H9 (cell line): ENCODE measurements around the gene CACNB2. TPM values are rescaled to one million over a fixed set of nuclear protein-coding genes. Genes with fewer than 3 reads are reported as not detected.
"Not testable (repeated sequence)": the region's sequence is repeated elsewhere in the genome, so short reads cannot be mapped to it uniquely, and the experiment has no call there.

ENCODE experiments used
- DNase-seq: peaks from one replicate; pipeline ENCODE4 v3.0.0-alpha.2; 2017
- H2AFZ ChIP-seq: one replicate; pipeline ENCODE4 v1.6.1; 2013; ENCODE audit warnings: mild to moderate bottlenecking, low read length, control low read depth, moderate library complexity
- H2AK5ac ChIP-seq: 2 replicates; pipeline ENCODE4 v1.6.1; 2013; ENCODE audit warnings: low read length, control low read depth, mixed read lengths; ENCODE audit not compliant: insufficient read length
- H2BK120ac ChIP-seq: one replicate; pipeline ENCODE4 v1.6.1; 2013; ENCODE audit warnings: low read depth, mild to moderate bottlenecking, low read length, control low read depth, inconsistent platforms; ENCODE audit not compliant: poor library complexity, severe bottlenecking
- H2BK12ac ChIP-seq: 2 replicates; pipeline ENCODE4 v1.6.1; 2013; ENCODE audit warnings: low read length, control low read depth, mixed read lengths, low read depth; ENCODE audit not compliant: insufficient read length
- H2BK15ac ChIP-seq: 2 replicates; pipeline ENCODE4 v1.6.1; 2013; ENCODE audit warnings: low read depth, low read length, control low read depth
- H2BK20ac ChIP-seq: one replicate; pipeline ENCODE4 v1.6.1; 2013; ENCODE audit warnings: low read depth, mild to moderate bottlenecking, low read length, control low read depth, inconsistent platforms; ENCODE audit not compliant: poor library complexity, severe bottlenecking
- H2BK5ac ChIP-seq: 2 replicates; pipeline ENCODE4 v1.6.1; 2013; ENCODE audit warnings: low read length, control low read depth, mixed read lengths; ENCODE audit not compliant: insufficient read length
- H3K14ac ChIP-seq: 2 replicates; pipeline ENCODE4 v1.6.1; 2013; ENCODE audit warnings: low read length, control low read depth; ENCODE audit not compliant: insufficient read depth
- H3K18ac ChIP-seq: 2 replicates; pipeline ENCODE4 v1.6.1; 2013; ENCODE audit warnings: low read depth, mild to moderate bottlenecking, mixed read lengths, low read length, control low read depth; ENCODE audit not compliant: insufficient read length
- H3K23ac ChIP-seq: 2 replicates; pipeline ENCODE4 v1.6.1; 2013; ENCODE audit warnings: low read length, control low read depth, mixed read lengths, low read depth; ENCODE audit not compliant: insufficient read length
- H3K23me2 ChIP-seq: 2 replicates; pipeline ENCODE4 v1.6.1; 2013; ENCODE audit warnings: low read depth, mild to moderate bottlenecking, mixed read lengths, low read length, control low read depth; ENCODE audit not compliant: insufficient read length, poor library complexity, severe bottlenecking
- H3K27ac ChIP-seq: 2 replicates; pipeline ENCODE4 v1.5.1; 2013; ENCODE audit warnings: low read length, control low read depth, mixed read lengths, low read depth; ENCODE audit not compliant: insufficient read length
- H3K27me3 ChIP-seq: 2 replicates; pipeline ENCODE4 v1.6.1; 2013; ENCODE audit warnings: low read length, control low read depth, inconsistent platforms; ENCODE audit not compliant: insufficient read depth
- H3K4ac ChIP-seq: 2 replicates; pipeline ENCODE4 v1.6.1; 2013; ENCODE audit warnings: low read depth, mild to moderate bottlenecking, control low read depth, inconsistent platforms, low read length, moderate library complexity
- H3K4me1 ChIP-seq: 2 replicates; pipeline ENCODE4 v1.6.1; 2013; ENCODE audit warnings: low read length, control low read depth, inconsistent platforms; ENCODE audit not compliant: insufficient read depth
- H3K4me2 ChIP-seq: 2 replicates; pipeline ENCODE4 v1.6.1; 2013; ENCODE audit warnings: low read length, control low read depth, mixed read lengths; ENCODE audit not compliant: insufficient read length, insufficient read depth
- H3K56ac ChIP-seq: 2 replicates; pipeline ENCODE4 v1.6.1; 2013; ENCODE audit warnings: low read depth, mild to moderate bottlenecking, mixed read lengths, low read length, control low read depth; ENCODE audit not compliant: insufficient read length
- H3K79me1 ChIP-seq: 2 replicates; pipeline ENCODE4 v1.6.1; 2013; ENCODE audit warnings: low read depth, mild to moderate bottlenecking, moderate library complexity, low read length, control low read depth, inconsistent platforms; ENCODE audit not compliant: insufficient read depth, poor library complexity, severe bottlenecking
- H3K79me2 ChIP-seq: 2 replicates; pipeline ENCODE4 v1.6.1; 2013; ENCODE audit warnings: low read length, control low read depth, inconsistent platforms; ENCODE audit not compliant: insufficient read depth
- H3K9ac ChIP-seq: 2 replicates; pipeline ENCODE4 v1.6.1; 2013; ENCODE audit warnings: low read length, control low read depth, mixed read lengths; ENCODE audit not compliant: insufficient read length; ENCODE audit errors: extremely low read depth
- H3K9me3 ChIP-seq: one replicate; pipeline ENCODE4 v1.6.1; 2013; ENCODE audit warnings: low read depth, low read length, inconsistent platforms; ENCODE audit not compliant: control insufficient read depth
- H3T11ph ChIP-seq: one replicate; pipeline ENCODE4 v1.6.1; 2013; ENCODE audit warnings: mild to moderate bottlenecking, low read length, control low read depth, inconsistent platforms
- H4K20me1 ChIP-seq: one replicate; pipeline ENCODE4 v1.6.1; 2013; ENCODE audit not compliant: control insufficient read depth, insufficient read length, insufficient read depth
- H4K5ac ChIP-seq: 2 replicates; pipeline ENCODE4 v1.6.1; 2013; ENCODE audit warnings: low read depth, mild to moderate bottlenecking, mixed read lengths, low read length, control low read depth; ENCODE audit not compliant: insufficient read length
- H4K8ac ChIP-seq: replicated peaks from 2 replicates; pipeline ENCODE4 v1.6.1; 2013; ENCODE audit warnings: low read length, control low read depth, mixed read lengths, low read depth; ENCODE audit not compliant: insufficient read length
- H4K91ac ChIP-seq: 2 replicates; pipeline ENCODE4 v1.6.1; 2013; ENCODE audit warnings: low read depth, mild to moderate bottlenecking, moderate library complexity, mixed read lengths, low read length, control low read depth; ENCODE audit not compliant: insufficient read length
- H3K27ac Mint-ChIP-seq, 3 experiments: 2 replicates in 2 of 3; 3 replicates in 1 of 3; pipeline ENCODE4 v1.8.0; 2020 to 2021; ENCODE audit warnings: mixed read lengths in 3 of 3, mild to moderate bottlenecking in 1 of 3, moderate library complexity in 1 of 3
- H3K27me3 Mint-ChIP-seq: 2 replicates; pipeline ENCODE4 v1.8.0; 2021; ENCODE audit warnings: low read depth, mild to moderate bottlenecking, moderate library complexity, mixed read lengths
- H3K36me3 Mint-ChIP-seq, 3 experiments: 2 replicates in 2 of 3; 3 replicates in 1 of 3; pipeline ENCODE4 v1.8.0; 2020 to 2021; ENCODE audit warnings: low read depth in 3 of 3, mixed read lengths in 3 of 3; ENCODE audit not compliant: insufficient read depth in 1 of 3
- H3K4me1 Mint-ChIP-seq, 2 experiments: 2 replicates each; pipeline ENCODE4 v1.8.0; 2020; ENCODE audit warnings: mixed read lengths in 2 of 2
- H3K4me3 Mint-ChIP-seq, 2 experiments: 2 replicates in 1 of 2; 3 replicates in 1 of 2; pipeline ENCODE4 v1.8.0; 2020 to 2021; ENCODE audit warnings: mild to moderate bottlenecking in 2 of 2, mixed read lengths in 2 of 2, moderate library complexity in 1 of 2
- H3K9me3 Mint-ChIP-seq, 2 experiments: 2 replicates in 1 of 2; 3 replicates in 1 of 2; pipeline ENCODE4 v1.8.0; 2020; ENCODE audit warnings: mild to moderate bottlenecking in 2 of 2, mixed read lengths in 2 of 2, moderate library complexity in 1 of 2
- WGBS: extraction: QIAGEN DNeasy Blood & Tissue Kit; methylation state at CpG from one replicate; pipeline ENCODE4 v1.1.7; 2013; ENCODE audit warnings: missing lambda C conversion rate, low lambda C conversion rate, mixed read lengths; ENCODE audit not compliant: insufficient read length; ENCODE audit errors: extremely low coverage; 5-methylcytosine and 5-hydroxymethylcytosine counted together
- total RNA-seq: library from RNA; stranded (reverse); gene quantifications from 2 replicates; pipeline ENCODE4 v1.2.1, GENCODE V29; 2021
- TF ChIP-seq, protein P1 (sequence below): fragments of 200-600 bp; sonication (generic); conservative IDR thresholded peaks from 3 replicates; pipeline ENCODE4 v1.8.0; 2021; ENCODE audit warnings: antibody characterized with exemption, mild to moderate bottlenecking

CACNB2 gene
- total RNA-seq, 1 experiment from 2014 or later: 2.6 TPM

DNA sequence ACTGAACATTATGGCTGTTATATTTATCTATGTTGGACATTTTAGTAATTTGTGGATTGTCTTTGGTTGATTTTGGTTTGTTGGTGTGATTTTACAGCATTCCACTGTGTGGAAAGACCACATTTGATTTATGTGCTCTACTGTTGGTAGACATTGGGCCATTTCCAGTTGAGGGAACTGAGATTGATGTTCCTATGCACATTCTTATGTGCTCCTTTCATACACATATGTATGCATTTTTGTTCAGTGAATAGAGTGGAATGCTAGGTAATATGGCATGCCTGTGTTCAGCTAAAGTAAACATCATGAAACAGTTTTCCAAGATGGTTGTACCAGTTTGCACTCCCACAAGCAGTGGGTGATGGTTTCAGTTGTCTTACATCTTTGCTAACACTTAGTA lies 15.1 kb downstream of the CACNB2 start:
- Histone ChIP-seq H3K79me1 (no peaks in the 10 kb centered on the region), H2BK120ac (no peak overlapping the region), H3K4ac (no peak overlapping the region), H2BK15ac (no peak overlapping the region), H3K4me1 (no peaks in the 10 kb centered on the region), H3K18ac (no peak overlapping the region), H3K4me2 (no peak overlapping the region), H3K27me3 (no peaks in the 10 kb centered on the region), H3K23ac (no peak overlapping the region), H2AFZ (no peak overlapping the region), H2BK12ac (no peak overlapping the region), H4K5ac (no peak overlapping the region), H3K79me2 (no peaks in the 10 kb centered on the region), H4K91ac (no peak overlapping the region), H2BK20ac (no peak overlapping the region), H2AK5ac (no peak overlapping the region), H4K20me1 (no peaks in the 10 kb centered on the region), H4K8ac (no peak overlapping the region), H3K9ac (no peak overlapping the region), H3K9me3 (no peaks in the 10 kb centered on the region), H3K14ac (no peak overlapping the region), H3K27ac (no peak overlapping the region), H3T11ph (no peak overlapping the region), H3K56ac (no peak overlapping the region), H2BK5ac (no peak overlapping the region), H3K23me2 (no peaks in the 10 kb centered on the region)
- no peak overlapping the region for H3K27ac Mint-ChIP-seq
- H3K4me1 Mint-ChIP-seq: no peaks in the 10 kb centered on the region
- no peak for DNase-seq
- TF ChIP-seq, protein P1, sequence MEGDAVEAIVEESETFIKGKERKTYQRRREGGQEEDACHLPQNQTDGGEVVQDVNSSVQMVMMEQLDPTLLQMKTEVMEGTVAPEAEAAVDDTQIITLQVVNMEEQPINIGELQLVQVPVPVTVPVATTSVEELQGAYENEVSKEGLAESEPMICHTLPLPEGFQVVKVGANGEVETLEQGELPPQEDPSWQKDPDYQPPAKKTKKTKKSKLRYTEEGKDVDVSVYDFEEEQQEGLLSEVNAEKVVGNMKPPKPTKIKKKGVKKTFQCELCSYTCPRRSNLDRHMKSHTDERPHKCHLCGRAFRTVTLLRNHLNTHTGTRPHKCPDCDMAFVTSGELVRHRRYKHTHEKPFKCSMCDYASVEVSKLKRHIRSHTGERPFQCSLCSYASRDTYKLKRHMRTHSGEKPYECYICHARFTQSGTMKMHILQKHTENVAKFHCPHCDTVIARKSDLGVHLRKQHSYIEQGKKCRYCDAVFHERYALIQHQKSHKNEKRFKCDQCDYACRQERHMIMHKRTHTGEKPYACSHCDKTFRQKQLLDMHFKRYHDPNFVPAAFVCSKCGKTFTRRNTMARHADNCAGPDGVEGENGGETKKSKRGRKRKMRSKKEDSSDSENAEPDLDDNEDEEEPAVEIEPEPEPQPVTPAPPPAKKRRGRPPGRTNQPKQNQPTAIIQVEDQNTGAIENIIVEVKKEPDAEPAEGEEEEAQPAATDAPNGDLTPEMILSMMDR: no peak
- H3K9me3 Mint-ChIP-seq: no peaks in the 10 kb centered on the region
- no peak overlapping the region for H3K4me3 Mint-ChIP-seq
- H3K36me3 Mint-ChIP-seq: peaks cover 0 to 4% (median 2%) of the 10 kb centered on the region in 3 experiments; a peak in 3 of 7 replicates
- H3K27me3 Mint-ChIP-seq: no peaks in the 10 kb centered on the region

DNA sequence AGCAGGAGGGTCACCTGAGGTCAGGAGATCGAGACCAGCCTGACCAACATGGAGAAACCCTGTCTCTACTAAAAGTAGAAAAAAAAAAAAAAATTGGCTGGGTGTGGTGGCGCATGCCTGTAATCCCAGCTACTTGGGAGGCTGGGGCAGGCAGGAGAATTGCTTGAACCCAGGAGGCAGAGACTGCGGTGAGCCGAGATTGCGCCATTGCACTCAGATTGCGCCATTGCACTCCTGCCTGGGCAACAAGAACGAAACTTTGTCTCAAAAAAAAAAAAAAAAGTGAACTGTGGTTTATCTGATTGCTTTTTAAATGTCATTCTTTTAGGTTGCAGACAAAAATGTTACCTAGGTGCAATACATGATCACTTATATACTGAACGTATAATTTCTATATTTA lies 16.6 kb downstream of the CACNB2 start:
- not testable (repeated sequence) for H2AFZ ChIP-seq, H2BK120ac ChIP-seq, H3K4me2 ChIP-seq, H3K56ac ChIP-seq, H3T11ph ChIP-seq, H3K23me2 ChIP-seq, H4K5ac ChIP-seq, H2BK5ac ChIP-seq, H2BK12ac ChIP-seq, H3K4ac ChIP-seq, H3K27ac Mint-ChIP-seq, H3K27me3 Mint-ChIP-seq, H4K8ac ChIP-seq, H3K27me3 ChIP-seq, H3K4me3 Mint-ChIP-seq, H3K23ac ChIP-seq, H3K18ac ChIP-seq, H3K79me1 ChIP-seq, H2BK20ac ChIP-seq, H3K27ac ChIP-seq, H3K9me3 Mint-ChIP-seq, H3K9ac ChIP-seq, H3K9me3 ChIP-seq, H2BK15ac ChIP-seq, DNase-seq, H4K20me1 ChIP-seq, H3K79me2 ChIP-seq, H2AK5ac ChIP-seq, H3K14ac ChIP-seq, H3K4me1 Mint-ChIP-seq, H3K4me1 ChIP-seq, H4K91ac ChIP-seq, H3K36me3 Mint-ChIP-seq
- no CpG with 5 or more reads among the region's 8 CpGs for WGBS
